HG03025 (cell line): Measurements from ENCODE around the gene ASIC3.

Experiments used
- ATAC-seq: cut with Tn5 transposase; IDR thresholded peaks from one replicate; pipeline ENCODE4 v1.9.1; 2021; ENCODE audit warnings: mild to moderate bottlenecking, moderate library complexity; ENCODE audit not compliant: unreplicated experiment, low FRiP score

ASIC3 gene

GRCh38 chr7:151069841-151070573, 21.7 kb downstream of the ASIC3 start:
- no peak for ATAC-seq

- no peak for ATAC-seq
These were observed 22.2 kb downstream of the ASIC3 start for GRCh38 chr7:151070574-151070960.

GRCh38 chr7:151071032-151071866, 22.9 kb downstream of the ASIC3 start:
- no peak for ATAC-seq

- ATAC-seq: no peak
These were observed 25.7 kb downstream of the ASIC3 start for GRCh38 chr7:151073990-151074389.

- no peak for ATAC-seq
These were observed 26.7 kb downstream of the ASIC3 start for GRCh38 chr7:151074817-151075661.

- ATAC-seq: no peak
These were observed 27.3 kb downstream of the ASIC3 start for GRCh38 chr7:151075662-151075971.

- no peak for ATAC-seq
These were observed 27.7 kb downstream of the ASIC3 start for GRCh38 chr7:151075978-151076426.

GRCh38 chr7:151076863-151077704, 28.8 kb downstream of the ASIC3 start:
- no peak for ATAC-seq

- no peak for ATAC-seq
These were observed 29.4 kb downstream of the ASIC3 start for GRCh38 chr7:151077705-151078232.

GRCh38 chr7:151078233-151079040, 30.1 kb downstream of the ASIC3 start:
- no peak for ATAC-seq

- ATAC-seq: no peak
These were observed 31.0 kb downstream of the ASIC3 start for GRCh38 chr7:151079199-151079910.

GRCh38 chr7:151080067-151080521, 31.8 kb downstream of the ASIC3 start:
- peak; percentile 2 for ATAC-seq

GRCh38 chr7:151080522-151081169, 32.3 kb downstream of the ASIC3 start, which contains the start of gene FASTK:
Gene FASTK (minus strand): TSS chr7:151080809. CDS start chr7:151080766, 43 bp downstream.
- peak; percentile 73 for ATAC-seq

GRCh38 chr7:151081170-151082101, 33.1 kb downstream of the ASIC3 start:
- ATAC-seq: no peak

- no peak for ATAC-seq
These were observed 34.1 kb downstream of the ASIC3 start for GRCh38 chr7:151082141-151083070.
